WTC11 (cell line): ENCODE data around the gene ZFAND3.

ENCODE experiments used
- ATF6 ChIP-seq: sonication (generic); formaldehyde crosslinking; IDR thresholded peaks from 2 replicates; pipeline ENCODE4 v1.8.1; 2023; ENCODE audit warnings: mild to moderate bottlenecking, missing genetic modification reagents
- CREM ChIP-seq: sonication (generic); formaldehyde crosslinking; IDR thresholded peaks from 2 replicates; pipeline ENCODE4 v1.8.1; 2022; ENCODE audit warnings: mild to moderate bottlenecking, missing genetic modification reagents, moderate library complexity
- CTCF ChIP-seq: fragments of 200-600 bp; IDR thresholded peaks from 2 replicates; pipeline ENCODE4 v1.8.0; 2022; ENCODE audit warnings: antibody characterized with exemption
- ELF4 ChIP-seq: sonication (generic); formaldehyde crosslinking; IDR thresholded peaks from 2 replicates; pipeline ENCODE4 v1.8.1; 2022; ENCODE audit warnings: low read depth, mild to moderate bottlenecking, moderate library complexity, missing genetic modification reagents
- FOXK1 ChIP-seq: sonication (generic); formaldehyde crosslinking; IDR thresholded peaks from 2 replicates; pipeline ENCODE4 v1.8.0; 2022; ENCODE audit warnings: mild to moderate bottlenecking, moderate library complexity, missing genetic modification reagents
- GABPB1 ChIP-seq: sonication (generic); formaldehyde crosslinking; IDR thresholded peaks from 2 replicates; pipeline ENCODE4 v1.8.1; 2023; ENCODE audit warnings: mild to moderate bottlenecking, missing genetic modification reagents
- KAT7 ChIP-seq: sonication (generic); formaldehyde crosslinking; IDR thresholded peaks from 2 replicates; pipeline ENCODE4 v1.8.1; 2023; ENCODE audit warnings: missing genetic modification reagents, mild to moderate bottlenecking, borderline replicate concordance
- SP1 ChIP-seq: sonication (generic); formaldehyde crosslinking; conservative IDR thresholded peaks from 2 replicates; pipeline ENCODE4 v1.8.1; 2022; ENCODE audit warnings: missing genetic modification reagents

- TF ChIP-seq FOXK1 (CRISPR knock-in tag) (no peak), ATF6 (no peak), GABPB1 (no peak), CTCF (no peak), ELF4 (CRISPR knock-in tag) (no peak), SP1 (CRISPR knock-in tag) (no peak), CREM (CRISPR knock-in tag) (no peak), KAT7 (CRISPR knock-in tag) (no peak)
These were observed 95.9 kb downstream of the ZFAND3 start for GRCh38 chr6:37915463-37915862.
